ENCODE measurements around the gene CLEC9A. TPM values are rescaled to one million over a fixed set of nuclear protein-coding genes. Genes with fewer than 3 reads are reported as not detected.

The CLEC9A gene
- under 1 TPM in 4 of 9 donors, not detected in 5; 0.12 to 0.24 (median 0.22) TPM for total RNA-seq
- under 1 TPM in 1 of 2 donors, not detected in 1; 0.04 TPM for polyA plus RNA-seq
- long read RNA-seq, donor 1, result 0 reads
- long read RNA-seq, donor 2, result 0 reads
- long read RNA-seq, donor 3, result 0 reads

DNA sequence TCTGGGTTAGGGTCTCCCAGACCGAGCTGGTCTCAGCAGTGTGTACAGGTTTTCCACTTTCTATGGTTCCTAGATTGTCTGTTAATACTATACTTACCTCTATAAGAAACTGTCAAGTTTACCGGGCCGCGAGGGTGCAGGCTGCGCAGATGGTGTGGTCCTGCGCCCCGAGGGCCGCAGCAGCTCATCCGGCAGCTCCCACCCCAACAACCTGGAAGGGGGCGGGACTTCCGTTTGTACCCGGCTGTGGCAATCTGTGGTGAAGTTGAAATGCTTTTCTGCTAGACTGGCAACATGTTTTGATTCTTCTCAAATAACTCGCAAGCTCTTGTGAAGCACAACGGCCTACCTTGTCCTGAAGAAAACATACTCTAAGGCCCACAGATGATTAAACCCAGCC, at the start of gene CLEC9A:
TSS of gene CLEC9A (plus strand) at position 237 of the 400 bp plus-strand sequence. CDS start 22,006 bp downstream, outside the sequence.
- intact Hi-C loops (cut with DNase I), result loop anchor here in 4 of 10 donors (5.0 kb wide), 3 partner anchors 107 to 162 kb away; no protein-coding TSS in a partner anchor
- Histone ChIP-seq H3K36me3 (no peaks in the 10 kb centered on the region), H3K4me3 (no peak within 1 kb of the TSS), H3K27ac (no peak within 1 kb of the TSS), H3K9me3 (no peaks in the 10 kb centered on the region), H3K4me1 (peaks cover 0 to 5% (median 0%) of the 10 kb centered on the region in 12 donors), H3K27me3 (no peaks in the 10 kb centered on the region)
- TF ChIP-seq CTCF (IDR thresholded peaks at IDR 0.05), result no peak
- no peak for TF ChIP-seq POLR2A (IDR thresholded peaks at IDR 0.05)
- DNase-seq (no peak), ATAC-seq (no peak)
- WGBS, 4 donors, result 93 to 97% (median 95%) methylated on average over 14 of the region's 14 CpGs

GRCh38 chr12:9991876-9992275, 38.6 kb upstream of the CLEC9A start:
- H3K27me3 ChIP-seq, result peaks cover 0 to 12% (median 0%) of the 10 kb centered on the region in 9 donors
- no peaks in the 10 kb centered on the region for H3K36me3 ChIP-seq
- no peak for TF ChIP-seq POLR2A (IDR thresholded peaks at IDR 0.05)
- no peak for TF ChIP-seq CTCF (IDR thresholded peaks at IDR 0.05)
- H3K9me3 ChIP-seq, result no peaks in the 10 kb centered on the region
- peak overlapping the region in 1 of 12 donors; percentile 54 for H3K27ac ChIP-seq
- 68 to 78% (median 77%) methylated on average over 3 of the region's 3 CpGs for WGBS, 4 donors
- DNase-seq (no peak), ATAC-seq (no peak)
- peak overlapping the region in 1 of 12 donors; percentile 3 for H3K4me3 ChIP-seq
- intact Hi-C loops (cut with DNase I), result no loop called here
- H3K4me1 ChIP-seq, result no peaks in the 10 kb centered on the region

DNA sequence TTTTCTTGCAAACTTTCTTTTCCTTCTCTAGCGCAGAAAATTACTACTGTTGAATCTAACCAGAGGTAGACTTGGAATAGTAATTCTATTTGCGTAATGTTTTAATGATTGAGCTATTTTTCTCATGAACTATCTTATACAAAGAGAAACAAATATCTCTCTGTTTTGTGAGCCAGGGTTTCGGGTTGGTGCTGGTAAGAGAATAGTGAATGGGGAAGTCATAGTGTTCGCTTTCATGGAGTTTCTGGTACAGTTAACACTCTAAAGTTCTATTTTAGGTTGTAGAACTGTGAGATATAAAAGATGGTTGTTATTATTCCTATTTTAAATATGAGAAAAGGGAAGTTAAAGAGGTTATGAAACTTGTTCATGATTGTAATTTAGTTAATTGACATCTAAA, 38.2 kb upstream of the CLEC9A start:
- WGBS, 4 donors, result 81 to 87% (median 84%) methylated on average over 4 of the region's 4 CpGs
- peaks cover 0 to 12% (median 0%) of the 10 kb centered on the region in 9 donors for H3K27me3 ChIP-seq
- TF ChIP-seq CTCF (IDR thresholded peaks at IDR 0.05) (no peak), POLR2A (IDR thresholded peaks at IDR 0.05) (no peak)
- intact Hi-C loops (cut with DNase I), result no loop called here
- H3K27ac ChIP-seq, result peak overlapping the region in 1 of 12 donors; percentile 54
- no peaks in the 10 kb centered on the region for H3K36me3 ChIP-seq
- H3K4me3 ChIP-seq, result peak overlapping the region in 1 of 12 donors; percentile 3
- no peaks in the 10 kb centered on the region for H3K4me1 ChIP-seq
- DNase-seq (no peak), ATAC-seq (no peak)
- H3K9me3 ChIP-seq, result no peaks in the 10 kb centered on the region

DNA sequence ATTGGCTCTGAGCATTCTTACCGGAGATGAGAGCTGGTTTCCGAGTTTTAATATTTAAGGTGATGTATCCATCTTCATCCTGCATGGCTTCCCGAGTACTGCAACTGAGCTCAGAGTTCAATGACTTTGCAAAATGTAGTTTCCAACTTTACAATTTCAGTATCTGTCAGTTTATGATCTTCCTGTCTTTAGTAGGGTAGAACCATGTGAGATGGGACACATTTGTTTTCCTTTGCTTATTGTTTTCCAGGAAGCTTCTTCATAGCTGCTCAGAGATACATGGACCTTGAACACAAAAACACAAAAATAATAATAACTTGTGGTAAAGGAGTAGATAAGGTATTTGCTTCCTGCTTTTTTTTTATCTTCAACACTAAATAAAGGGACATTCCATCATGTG, 31.5 kb upstream of the CLEC9A start, which contains the start of gene CLEC1B:
TSS of gene CLEC1B (minus strand) at position 106 of the 400 bp plus-strand sequence. CDS start at position 85, 21 bp downstream.
- intact Hi-C loops (cut with DNase I), result no loop called here
- Histone ChIP-seq H3K27ac (no peak within 1 kb of the TSS), H3K36me3 (no peaks in the 10 kb centered on the region), H3K9me3 (no peaks in the 10 kb centered on the region), H3K27me3 (peaks cover 0 to 2% (median 0%) of the 10 kb centered on the region in 9 donors), H3K4me3 (no peak within 1 kb of the TSS), H3K4me1 (no peaks in the 10 kb centered on the region)
- WGBS, 4 donors, result 87 to 92% (median 89%) methylated on average over 3 of the region's 3 CpGs
- no peak for DNase-seq
- no peak for ATAC-seq
- TF ChIP-seq POLR2A (IDR thresholded peaks at IDR 0.05), result no peak

Data from heart left ventricle (tissue), 16 donors.